OCI-M1 (cell line): ENCODE data around the gene BBS10.
A peak's percentile ranks its signal among the peaks of the same experiment; 100 is the strongest.
"Not testable (repeated sequence)": the region's sequence is repeated elsewhere in the genome, so short reads cannot be mapped to it uniquely, and the experiment has no call there.

Source experiments
- DNase-seq: peaks from one replicate; lab custom pipeline; 2025; lab: John Stamatoyannopoulos, UW

BBS10 gene

GRCh38 chr12:76348079-76348901 is at the start of gene BBS10:
Gene BBS10 (minus strand): TSS chr12:76348415. CDS start chr12:76348358, 57 bp downstream.
- peak; percentile 94 for DNase-seq

- DNase-seq: no peak
These were observed 43.2 kb upstream of the BBS10 start for GRCh38 chr12:76391461-76391860.

- no peak for DNase-seq
These were observed 39.4 kb upstream of the BBS10 start for GRCh38 chr12:76387614-76388013.

GRCh38 chr12:76384560-76384959 is 36.3 kb upstream of the BBS10 start:
- DNase-seq: no peak

GRCh38 chr12:76383988-76384387 is 35.8 kb upstream of the BBS10 start:
- no peak for DNase-seq

GRCh38 chr12:76379261-76379660 is 31.0 kb upstream of the BBS10 start:
- DNase-seq: peak; percentile 53

GRCh38 chr12:76376876-76377275 is 28.7 kb upstream of the BBS10 start:
- not testable (repeated sequence) for DNase-seq

- no peak for DNase-seq
These were observed 27.7 kb upstream of the BBS10 start for GRCh38 chr12:76375939-76376338.

- DNase-seq: no peak
These were observed 27.3 kb upstream of the BBS10 start for GRCh38 chr12:76375470-76375869.

- DNase-seq: no peak
These were observed 26.3 kb upstream of the BBS10 start for GRCh38 chr12:76374386-76375020.

- no peak for DNase-seq
These were observed 20.0 kb upstream of the BBS10 start for GRCh38 chr12:76368230-76368629.

GRCh38 chr12:76366163-76366562 is 17.9 kb upstream of the BBS10 start:
- no peak for DNase-seq

- DNase-seq: not testable (repeated sequence)
These were observed 15.9 kb upstream of the BBS10 start for GRCh38 chr12:76364131-76364530.

GRCh38 chr12:76360316-76360715 is 12.1 kb upstream of the BBS10 start:
- DNase-seq: no peak

- DNase-seq: no peak
These were observed 7.9 kb upstream of the BBS10 start for GRCh38 chr12:76356071-76356470.

- DNase-seq: peak; percentile 81
These were observed 1.3 kb downstream of the BBS10 start for GRCh38 chr12:76346798-76347420.

- no peak for DNase-seq
These were observed 2.0 kb downstream of the BBS10 start for GRCh38 chr12:76346236-76346635.

GRCh38 chr12:76345569-76345968 is 2.6 kb downstream of the BBS10 start:
- DNase-seq: no peak

- DNase-seq: no peak
These were observed 6.7 kb downstream of the BBS10 start for GRCh38 chr12:76341436-76342030.

GRCh38 chr12:76340680-76341435 is 7.4 kb downstream of the BBS10 start:
- DNase-seq: peak; percentile 46

- no peak for DNase-seq
These were observed 10.6 kb downstream of the BBS10 start for GRCh38 chr12:76337583-76337982.

- DNase-seq: no peak
These were observed 15.6 kb downstream of the BBS10 start for GRCh38 chr12:76332606-76333005.
